PC-9 (cell line): ENCODE measurements around the gene SPRING1. TPM values are rescaled to one million over a fixed set of nuclear protein-coding genes. Genes with fewer than 3 reads are reported as not detected.

ENCODE experiments used
- BruUV-seq: library from RNA; stranded (reverse); fragments of 400-500 nt; replicated peaks from 2 replicates; lab custom pipeline; 2021; lab: Mats Ljungman, UMichigan
- CTCF ChIA-PET: fragments of 300-600 bp; sonication (Branson Sonifier 250); formaldehyde crosslinking; loops from one replicate; lab custom pipeline; 2022; ENCODE audit warnings: antibody characterized with exemption; lab: Charles Lee
- POLR2A ChIA-PET: fragments of 300-600 bp; sonication (Branson Sonifier 250); formaldehyde crosslinking; loops from one replicate; lab custom pipeline; 2022; ENCODE audit warnings: antibody characterized with exemption; ENCODE audit not compliant: unreplicated experiment; lab: Charles Lee
- DNase-seq, 2 experiments: peaks; one replicate each; pipeline versions ENCODE4 v3.0.0 to v3.0.0-alpha.2; 2015 to 2022; ENCODE audit warnings: mixed read lengths in 1 of 2
- H2AFZ ChIP-seq: fragments of 200-600 bp; sonication (generic); 2 replicates; pipeline ENCODE4 v1.8.1; 2017; ENCODE audit warnings: antibody characterized with exemption
- H3F3A ChIP-seq: fragments of 200-600 bp; sonication (generic); 2 replicates; pipeline ENCODE4 v1.8.1; 2017; ENCODE audit warnings: antibody characterized with exemption, mild to moderate bottlenecking, low read depth; ENCODE audit not compliant: insufficient read depth
- H3K27ac ChIP-seq: fragments of 200-600 bp; sonication (generic); 2 replicates; pipeline ENCODE4 v1.6.1; 2016; ENCODE audit warnings: mixed run types
- H3K27me3 ChIP-seq: fragments of 200-600 bp; sonication (generic); 2 replicates; pipeline ENCODE4 v1.6.1; 2016; ENCODE audit warnings: low read depth, mixed run types; ENCODE audit not compliant: insufficient read depth
- H3K36me3 ChIP-seq: fragments of 200-600 bp; sonication (generic); 2 replicates; pipeline ENCODE4 v1.6.1; 2016; ENCODE audit warnings: low read depth, mixed run types
- H3K4me1 ChIP-seq: fragments of 200-600 bp; sonication (generic); replicated peaks from 2 replicates; pipeline ENCODE4 v1.6.1; 2016; ENCODE audit warnings: mixed run types; ENCODE audit not compliant: insufficient read depth
- H3K4me2 ChIP-seq: fragments of 200-600 bp; sonication (generic); 2 replicates; pipeline ENCODE4 v1.6.1; 2017; ENCODE audit warnings: mixed run types
- H3K4me3 ChIP-seq: fragments of 200-600 bp; sonication (generic); 2 replicates; pipeline ENCODE4 v1.6.1; 2016; ENCODE audit warnings: mixed run types
- H3K79me2 ChIP-seq: fragments of 200-600 bp; sonication (generic); 2 replicates; pipeline ENCODE4 v1.6.1; 2017; ENCODE audit warnings: low read depth, mixed run types
- H3K9me2 ChIP-seq: fragments of 200-600 bp; sonication (generic); 2 replicates; pipeline ENCODE4 v1.8.1; 2017; ENCODE audit warnings: mild to moderate bottlenecking; ENCODE audit not compliant: insufficient read depth
- H3K9me3 ChIP-seq: fragments of 200-600 bp; sonication (generic); 2 replicates; pipeline ENCODE4 v1.8.1; 2016; ENCODE audit warnings: low read depth; ENCODE audit not compliant: insufficient read depth
- H4K20me1 ChIP-seq: fragments of 200-600 bp; sonication (generic); 2 replicates; pipeline ENCODE4 v1.8.1; 2017; ENCODE audit not compliant: insufficient read depth
- EZH2 ChIP-seq: fragments of 200-600 bp; sonication (generic); IDR thresholded peaks from 2 replicates; pipeline ENCODE4 v1.8.0; 2017; ENCODE audit warnings: antibody characterized with exemption, low read depth
- intact Hi-C: fragments of 100-400 bp; cut with micrococcal nuclease; formaldehyde crosslinking; loops from one replicate; pipeline ENCODE4 v1.10.0; 2022; ENCODE audit not compliant: unreplicated experiment
- total RNA-seq: library from RNA; stranded (reverse); gene quantifications from 2 replicates; pipeline ENCODE4 v1.2.3, GENCODE V29; 2021
- TF ChIP-seq, protein P1 (sequence below): fragments of 200-600 bp; sonication (generic); conservative IDR thresholded peaks from 2 replicates; pipeline ENCODE4 v1.6.1; 2017; ENCODE audit warnings: mixed run types, antibody characterized with exemption, mild to moderate bottlenecking, moderate library complexity

SPRING1 gene
- total RNA-seq, 1 experiment from 2014 or later = 29.3 TPM

DNA sequence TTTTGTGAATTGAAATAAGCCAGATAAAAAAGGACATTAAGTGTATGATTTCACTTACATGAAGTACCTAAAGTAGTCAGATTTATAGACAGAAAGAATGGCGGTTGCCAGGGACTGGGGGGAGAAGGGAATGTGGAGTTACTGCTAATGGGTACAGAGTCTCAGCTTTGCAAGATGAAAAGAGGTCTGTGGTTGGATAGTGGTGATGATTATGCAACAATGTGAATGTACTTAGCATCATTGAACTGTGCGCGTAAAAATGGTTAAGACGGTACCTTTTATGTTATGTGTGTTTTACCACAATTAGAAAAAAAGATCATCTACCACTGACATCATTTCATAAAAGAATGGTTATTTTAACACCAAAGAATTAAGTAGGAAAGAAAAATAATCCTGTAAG lies 36.2 kb upstream of the SPRING1 start:
- BruUV-seq = no TSS peak
- POLR2A ChIA-PET = no interaction called here
- intact Hi-C loops = no loop called here

DNA sequence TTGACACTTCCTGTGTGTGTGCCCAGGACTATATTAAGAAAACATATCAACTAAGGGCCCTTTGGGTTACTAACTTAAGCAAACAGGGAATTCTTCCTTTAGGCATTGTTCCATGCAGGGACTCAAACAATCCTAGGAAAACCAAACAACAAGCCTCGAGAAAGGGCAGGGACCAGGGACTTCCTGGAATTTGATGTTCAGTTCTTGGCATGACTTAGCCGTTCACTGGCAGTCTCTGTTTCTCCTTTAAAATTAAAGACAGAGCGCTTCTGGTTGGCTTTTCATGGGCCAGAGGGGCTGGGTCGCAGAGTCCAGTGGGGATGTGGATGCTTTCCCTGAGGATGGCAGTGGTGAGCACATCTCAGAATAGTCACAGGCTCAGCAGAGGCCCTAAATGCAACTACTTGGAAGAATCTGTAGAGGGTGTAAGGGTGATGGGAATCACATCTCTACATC lies 35.4 kb upstream of the SPRING1 start:
- no peak for DNase-seq

More for the DNA sequence above, 36.2 kb upstream of the SPRING1 start:
- no peak overlapping the region for H3K4me3 ChIP-seq
- no peaks in the 10 kb centered on the region for H4K20me1 ChIP-seq
- no peaks in the 10 kb centered on the region for H3K9me2 ChIP-seq
- no peak overlapping the region for H2AFZ ChIP-seq
- CTCF ChIA-PET = no interaction called here
- H3K79me2 ChIP-seq = no peaks in the 10 kb centered on the region
- H3K36me3 ChIP-seq = no peaks in the 10 kb centered on the region
- H3K4me2 ChIP-seq = no peak overlapping the region
- H3K27ac ChIP-seq = no peak overlapping the region
- no peak for DNase-seq
- H3K9me3 ChIP-seq = no peaks in the 10 kb centered on the region
- H3K4me1 ChIP-seq = no peaks in the 10 kb centered on the region
- H3F3A ChIP-seq = no peaks in the 10 kb centered on the region
- TF ChIP-seq EZH2 = no peak
- TF ChIP-seq, protein P1, sequence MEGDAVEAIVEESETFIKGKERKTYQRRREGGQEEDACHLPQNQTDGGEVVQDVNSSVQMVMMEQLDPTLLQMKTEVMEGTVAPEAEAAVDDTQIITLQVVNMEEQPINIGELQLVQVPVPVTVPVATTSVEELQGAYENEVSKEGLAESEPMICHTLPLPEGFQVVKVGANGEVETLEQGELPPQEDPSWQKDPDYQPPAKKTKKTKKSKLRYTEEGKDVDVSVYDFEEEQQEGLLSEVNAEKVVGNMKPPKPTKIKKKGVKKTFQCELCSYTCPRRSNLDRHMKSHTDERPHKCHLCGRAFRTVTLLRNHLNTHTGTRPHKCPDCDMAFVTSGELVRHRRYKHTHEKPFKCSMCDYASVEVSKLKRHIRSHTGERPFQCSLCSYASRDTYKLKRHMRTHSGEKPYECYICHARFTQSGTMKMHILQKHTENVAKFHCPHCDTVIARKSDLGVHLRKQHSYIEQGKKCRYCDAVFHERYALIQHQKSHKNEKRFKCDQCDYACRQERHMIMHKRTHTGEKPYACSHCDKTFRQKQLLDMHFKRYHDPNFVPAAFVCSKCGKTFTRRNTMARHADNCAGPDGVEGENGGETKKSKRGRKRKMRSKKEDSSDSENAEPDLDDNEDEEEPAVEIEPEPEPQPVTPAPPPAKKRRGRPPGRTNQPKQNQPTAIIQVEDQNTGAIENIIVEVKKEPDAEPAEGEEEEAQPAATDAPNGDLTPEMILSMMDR = no peak
- H3K27me3 ChIP-seq = no peaks in the 10 kb centered on the region

DNA sequence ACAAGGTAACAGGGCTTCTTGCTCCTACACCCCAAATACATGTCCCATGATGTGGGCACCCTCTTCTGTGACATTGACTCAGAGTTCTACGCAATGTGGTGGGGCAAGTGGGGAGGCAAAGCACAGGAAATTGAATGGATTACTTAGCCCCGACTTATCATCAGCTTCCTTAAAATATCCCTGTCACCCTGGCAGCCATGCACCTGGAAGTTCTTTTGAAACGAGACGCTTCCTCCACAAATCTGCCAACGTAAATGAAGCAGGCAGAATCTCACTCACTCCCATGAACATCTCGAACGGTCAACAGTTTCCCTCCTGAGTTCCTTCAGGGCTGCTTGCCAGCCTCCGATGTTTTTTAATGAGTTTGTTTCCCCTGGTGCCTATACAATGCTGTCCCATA lies 33.8 kb upstream of the SPRING1 start:
- ChIA-PET POLR2A (interaction anchor here (0.6 kb wide), 1 partner anchor 814 kb away, joined by 4 read pairs; no protein-coding TSS in a partner anchor), CTCF (no interaction called here)
- Histone ChIP-seq H3K27me3 (no peaks in the 10 kb centered on the region), H3K4me1 (no peaks in the 10 kb centered on the region), H4K20me1 (no peaks in the 10 kb centered on the region), H3K79me2 (no peaks in the 10 kb centered on the region), H3F3A (no peaks in the 10 kb centered on the region), H3K9me3 (no peaks in the 10 kb centered on the region), H3K27ac (no peak overlapping the region), H2AFZ (no peak overlapping the region), H3K4me3 (no peak overlapping the region), H3K4me2 (no peak overlapping the region), H3K9me2 (no peaks in the 10 kb centered on the region), H3K36me3 (no peaks in the 10 kb centered on the region)
- no TSS peak for BruUV-seq
- TF ChIP-seq EZH2 = no peak
- intact Hi-C loops = no loop called here
- DNase-seq = no peak

More for the DNA sequence above, 35.4 kb upstream of the SPRING1 start:
- Histone ChIP-seq H3K27ac (no peak overlapping the region), H3K36me3 (no peaks in the 10 kb centered on the region), H3K9me3 (no peaks in the 10 kb centered on the region), H3F3A (no peaks in the 10 kb centered on the region), H3K27me3 (no peaks in the 10 kb centered on the region), H3K4me2 (no peak overlapping the region), H2AFZ (no peak overlapping the region), H4K20me1 (no peaks in the 10 kb centered on the region), H3K79me2 (no peaks in the 10 kb centered on the region), H3K4me1 (no peaks in the 10 kb centered on the region), H3K9me2 (no peaks in the 10 kb centered on the region), H3K4me3 (no peak overlapping the region)
- BruUV-seq = no TSS peak
- intact Hi-C loops = no loop called here
- no peak for TF ChIP-seq EZH2
- TF ChIP-seq, protein P1 = peak; percentile 49; the same call in 1 of the 2 replicates
- CTCF ChIA-PET = no interaction called here
- POLR2A ChIA-PET = no interaction called here

DNA sequence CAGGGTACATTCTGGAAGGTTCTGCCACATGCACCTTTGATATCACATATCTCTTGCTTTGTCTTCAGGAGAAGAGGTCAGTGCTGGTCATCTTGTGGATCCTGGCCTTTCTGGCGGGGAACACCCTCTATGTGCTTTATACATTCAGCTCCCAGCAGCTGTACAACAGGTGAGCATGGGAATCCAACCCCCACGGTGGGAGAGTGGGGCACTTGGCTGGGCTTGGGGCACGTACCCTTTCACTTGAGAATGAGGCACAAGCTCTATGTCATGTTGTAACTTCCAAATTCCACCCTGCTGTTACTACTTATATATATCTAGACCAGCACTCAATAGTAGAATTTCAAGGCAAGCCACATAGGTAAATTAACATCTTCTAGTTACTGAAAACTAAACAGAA lies 28.9 kb upstream of the SPRING1 start:
- ChIA-PET POLR2A (no interaction called here), CTCF (no interaction called here)

More for the DNA sequence above, 28.9 kb upstream of the SPRING1 start:
- Histone ChIP-seq H2AFZ (no peak overlapping the region), H3K4me1 (no peaks in the 10 kb centered on the region), H3K79me2 (no peaks in the 10 kb centered on the region), H3K9me3 (no peaks in the 10 kb centered on the region), H3F3A (no peaks in the 10 kb centered on the region), H3K36me3 (no peaks in the 10 kb centered on the region), H4K20me1 (no peaks in the 10 kb centered on the region), H3K27me3 (no peaks in the 10 kb centered on the region), H3K4me2 (no peak overlapping the region), H3K27ac (no peak overlapping the region), H3K9me2 (no peaks in the 10 kb centered on the region), H3K4me3 (no peak overlapping the region)
- TF ChIP-seq EZH2 = no peak
- TF ChIP-seq, protein P1 = no peak
- no TSS peak for BruUV-seq
- no peak for DNase-seq
- intact Hi-C loops = no loop called here
